GM19467 (cell line): ENCODE results near the gene SCIN.
"Not testable (repeated sequence)": the region's sequence is repeated elsewhere in the genome, so short reads cannot be mapped to it uniquely, and the experiment has no call there.

Experiments used
- ATAC-seq: cut with Tn5 transposase; IDR thresholded peaks from one replicate; pipeline ENCODE4 v1.9.1; 2021; ENCODE audit warnings: mild to moderate bottlenecking, moderate library complexity; ENCODE audit not compliant: unreplicated experiment

The SCIN gene

GRCh38 chr7:12645212-12645611, 74.7 kb downstream of the SCIN start:
- ATAC-seq: not testable (repeated sequence)

- no peak for ATAC-seq
Measured at GRCh38 chr7:12646139-12646538, 75.6 kb downstream of the SCIN start.

GRCh38 chr7:12647364-12648219, 77.1 kb downstream of the SCIN start:
- ATAC-seq: no peak

- ATAC-seq: no peak
Measured at GRCh38 chr7:12648704-12649261, 78.3 kb downstream of the SCIN start.

GRCh38 chr7:12649348-12649747, 78.8 kb downstream of the SCIN start:
- ATAC-seq: no peak

GRCh38 chr7:12650080-12650479, 79.6 kb downstream of the SCIN start:
- ATAC-seq: no peak

GRCh38 chr7:12653110-12653509, 82.6 kb downstream of the SCIN start:
- ATAC-seq: no peak

- no peak for ATAC-seq
Measured at GRCh38 chr7:12653518-12653917, 83.0 kb downstream of the SCIN start.

GRCh38 chr7:12655161-12655560, 84.6 kb downstream of the SCIN start:
- ATAC-seq: no peak

- ATAC-seq: not testable (repeated sequence)
Measured at GRCh38 chr7:12660423-12660822, 89.9 kb downstream of the SCIN start.

- not testable (repeated sequence) for ATAC-seq
Measured at GRCh38 chr7:12660986-12661385, 90.5 kb downstream of the SCIN start.

GRCh38 chr7:12661581-12661980, 91.1 kb downstream of the SCIN start:
- no peak for ATAC-seq

- no peak for ATAC-seq
Measured at GRCh38 chr7:12670000-12670729, 99.6 kb downstream of the SCIN start.

GRCh38 chr7:12670743-12671520, 100.4 kb downstream of the SCIN start:
- ATAC-seq: no peak

GRCh38 chr7:12673436-12673835, 102.9 kb downstream of the SCIN start:
- not testable (repeated sequence) for ATAC-seq

GRCh38 chr7:12674053-12674452, 103.5 kb downstream of the SCIN start:
- ATAC-seq: no peak

- ATAC-seq: no peak
Measured at GRCh38 chr7:12674861-12675260, 104.3 kb downstream of the SCIN start.

GRCh38 chr7:12683678-12684585, 113.4 kb downstream of the SCIN start:
- no peak for ATAC-seq

GRCh38 chr7:12684733-12685132, 114.2 kb downstream of the SCIN start:
- ATAC-seq: no peak

GRCh38 chr7:12685550-12685949, 115.0 kb downstream of the SCIN start:
- no peak for ATAC-seq
